HG02610 (cell line): ENCODE measurements around the gene GJC2.

ENCODE experiments used
- ATAC-seq: cut with Tn5 transposase; IDR thresholded peaks from one replicate; pipeline ENCODE4 v1.9.1; 2021; ENCODE audit warnings: mild to moderate bottlenecking, moderate library complexity; ENCODE audit not compliant: unreplicated experiment

Gene GJC2

DNA sequence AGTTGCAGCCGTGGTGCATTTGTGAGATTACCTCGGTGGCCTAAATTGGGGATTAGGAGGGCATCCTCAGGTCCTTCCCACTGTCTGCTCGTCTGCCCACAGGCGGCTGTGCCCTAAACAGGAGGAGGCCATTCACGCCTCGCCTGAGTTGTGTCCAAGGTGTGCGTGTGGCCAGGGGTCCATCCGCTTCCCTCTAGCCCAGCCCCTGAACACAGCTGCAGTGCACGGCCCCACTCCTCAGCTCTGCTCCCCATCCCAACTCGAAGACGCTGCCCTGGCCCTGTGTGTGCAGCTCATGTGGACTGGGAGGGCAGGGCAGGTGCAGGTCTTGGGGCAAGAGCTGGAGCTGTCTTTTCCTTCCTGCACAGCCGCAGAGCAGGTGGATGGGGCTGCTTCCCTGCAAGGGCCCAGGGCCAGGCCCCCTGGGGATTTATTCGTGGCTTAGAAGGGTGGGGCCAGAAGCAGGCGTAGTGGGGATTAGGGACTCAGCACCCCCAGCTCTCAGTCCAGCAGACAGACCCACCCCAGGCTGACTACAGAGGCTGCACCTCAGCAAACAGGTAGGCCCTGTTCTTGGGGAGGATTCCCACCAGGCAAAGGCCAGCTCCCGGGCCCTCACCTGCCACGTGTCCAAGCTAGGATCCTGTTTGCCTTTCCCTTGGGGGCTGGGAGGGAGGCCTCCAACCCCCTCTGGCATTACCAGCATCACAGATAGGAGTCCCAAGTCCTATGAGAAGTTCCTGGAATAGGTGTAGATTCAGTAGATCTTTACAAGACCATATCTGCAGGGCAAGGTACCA, 5.3 kb upstream of the GJC2 start:
- no peak for ATAC-seq

DNA sequence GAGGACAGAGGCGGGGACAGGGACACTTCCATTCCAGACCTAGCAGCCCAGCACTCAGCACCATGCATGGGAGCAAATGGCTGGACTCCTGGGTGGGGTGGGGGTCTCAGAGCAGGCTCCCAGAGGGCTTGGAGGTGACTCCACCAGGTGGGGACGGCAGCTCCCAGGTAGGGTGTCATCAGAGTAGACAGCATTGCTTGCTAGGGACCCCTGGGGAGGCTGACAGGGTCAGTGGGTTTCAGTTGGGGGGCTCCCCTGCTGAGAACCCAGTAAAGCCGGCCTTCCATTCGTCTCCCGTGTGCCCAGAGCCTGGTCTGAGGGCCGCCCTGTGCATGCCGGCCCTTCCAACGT, 4.8 kb upstream of the GJC2 start:
- no peak for ATAC-seq

DNA sequence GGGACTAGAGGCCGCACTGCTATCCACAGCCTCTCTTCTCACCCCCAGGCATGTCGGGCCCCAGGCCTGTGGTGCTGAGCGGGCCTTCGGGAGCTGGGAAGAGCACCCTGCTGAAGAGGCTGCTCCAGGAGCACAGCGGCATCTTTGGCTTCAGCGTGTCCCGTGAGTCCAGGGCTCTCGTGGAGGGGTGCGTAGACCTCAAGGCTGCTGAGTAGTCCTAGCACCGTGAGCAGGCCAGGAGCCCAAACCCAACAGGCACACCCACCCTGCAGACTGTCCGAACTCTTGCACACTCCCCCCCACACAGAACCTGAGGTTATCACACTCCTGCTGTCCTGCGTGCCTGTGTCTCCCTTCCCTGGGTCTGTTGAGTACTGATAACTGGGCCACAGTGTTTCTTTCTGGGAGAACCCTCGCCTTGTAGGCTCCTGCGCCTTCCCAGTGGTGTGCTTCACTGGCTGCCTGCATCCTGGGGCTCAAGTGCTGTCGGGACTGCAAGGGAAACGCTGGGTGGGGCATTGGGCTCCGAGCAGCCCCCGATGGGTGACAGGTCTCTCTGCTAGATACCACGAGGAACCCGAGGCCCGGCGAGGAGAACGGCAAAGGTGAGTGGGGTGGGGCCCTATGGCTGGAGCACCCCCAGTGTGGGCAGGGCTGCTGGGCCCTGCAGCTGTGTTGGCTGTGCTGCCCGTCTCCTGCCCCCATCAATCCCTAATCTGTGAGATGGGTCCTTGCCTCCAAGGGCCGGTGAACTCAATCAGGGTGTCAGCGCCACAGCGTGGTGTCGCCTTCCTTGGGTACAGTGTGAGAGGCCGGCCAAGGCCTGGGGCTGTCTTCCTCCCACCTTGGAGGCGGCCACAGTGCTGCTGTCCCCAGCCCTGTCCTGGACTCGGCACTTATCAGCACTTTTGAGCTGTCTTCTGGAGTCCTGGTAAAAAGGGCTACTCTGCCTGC, 4.0 kb upstream of the GJC2 start:
- no peak for ATAC-seq

DNA sequence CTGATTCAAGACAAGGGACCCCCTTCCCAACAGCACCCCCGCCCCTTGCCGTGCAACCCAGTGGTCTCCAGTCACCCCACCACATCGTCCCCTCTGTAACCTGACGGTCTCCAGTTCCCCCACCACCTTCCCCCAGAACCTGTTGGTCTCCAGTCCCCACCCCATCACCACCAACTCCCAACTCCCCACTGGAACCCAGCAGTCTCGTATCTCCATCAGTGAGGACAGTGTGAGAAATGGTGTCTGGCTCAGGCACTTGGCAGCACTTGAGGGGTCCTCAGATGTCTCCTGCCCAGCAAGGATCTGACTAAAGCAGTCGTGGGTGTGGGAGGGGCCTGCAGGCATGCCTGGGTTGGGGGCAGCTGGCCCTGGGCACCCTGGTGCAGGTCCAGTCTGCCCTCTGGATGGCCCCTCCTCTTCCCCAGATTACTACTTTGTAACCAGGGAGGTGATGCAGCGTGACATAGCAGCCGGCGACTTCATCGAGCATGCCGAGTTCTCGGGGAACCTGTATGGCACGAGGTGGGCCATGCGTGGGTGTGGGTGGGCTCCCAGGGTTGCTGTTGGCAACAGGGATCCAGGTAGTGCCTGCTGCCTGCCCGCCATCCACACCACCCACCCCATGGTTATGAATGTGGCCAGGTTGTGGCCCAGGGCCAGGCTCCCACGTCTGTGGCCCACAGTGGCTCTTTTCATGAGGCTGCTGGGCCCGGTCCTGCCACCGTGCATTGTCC, 3.1 kb upstream of the GJC2 start:
- ATAC-seq = no peak

DNA sequence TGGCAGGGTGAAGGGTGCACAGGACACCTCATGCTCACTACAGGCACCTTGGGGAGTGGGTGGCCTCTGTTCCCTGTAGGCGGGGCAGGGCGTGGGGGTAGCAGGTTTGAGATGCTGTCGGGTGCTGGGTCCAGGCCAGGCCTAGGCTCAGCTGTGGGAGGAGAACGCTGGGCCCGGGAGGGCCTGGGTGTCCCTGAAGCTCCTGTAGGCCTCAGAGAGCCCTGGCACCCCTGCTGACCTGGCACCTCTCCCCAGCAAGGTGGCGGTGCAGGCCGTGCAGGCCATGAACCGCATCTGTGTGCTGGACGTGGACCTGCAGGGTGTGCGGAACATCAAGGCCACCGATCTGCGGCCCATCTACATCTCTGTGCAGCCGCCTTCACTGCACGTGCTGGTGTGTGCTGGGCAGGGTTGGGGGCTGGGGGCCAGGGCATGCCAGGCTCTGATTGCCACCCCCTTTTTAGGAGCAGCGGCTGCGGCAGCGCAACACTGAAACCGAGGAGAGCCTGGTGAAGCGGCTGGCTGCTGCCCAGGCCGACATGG, 2.5 kb upstream of the GJC2 start:
- no peak for ATAC-seq

- no peak for ATAC-seq
Measured at GRCh38 chr1:228147768-228148167, 2.0 kb upstream of the GJC2 start.

DNA sequence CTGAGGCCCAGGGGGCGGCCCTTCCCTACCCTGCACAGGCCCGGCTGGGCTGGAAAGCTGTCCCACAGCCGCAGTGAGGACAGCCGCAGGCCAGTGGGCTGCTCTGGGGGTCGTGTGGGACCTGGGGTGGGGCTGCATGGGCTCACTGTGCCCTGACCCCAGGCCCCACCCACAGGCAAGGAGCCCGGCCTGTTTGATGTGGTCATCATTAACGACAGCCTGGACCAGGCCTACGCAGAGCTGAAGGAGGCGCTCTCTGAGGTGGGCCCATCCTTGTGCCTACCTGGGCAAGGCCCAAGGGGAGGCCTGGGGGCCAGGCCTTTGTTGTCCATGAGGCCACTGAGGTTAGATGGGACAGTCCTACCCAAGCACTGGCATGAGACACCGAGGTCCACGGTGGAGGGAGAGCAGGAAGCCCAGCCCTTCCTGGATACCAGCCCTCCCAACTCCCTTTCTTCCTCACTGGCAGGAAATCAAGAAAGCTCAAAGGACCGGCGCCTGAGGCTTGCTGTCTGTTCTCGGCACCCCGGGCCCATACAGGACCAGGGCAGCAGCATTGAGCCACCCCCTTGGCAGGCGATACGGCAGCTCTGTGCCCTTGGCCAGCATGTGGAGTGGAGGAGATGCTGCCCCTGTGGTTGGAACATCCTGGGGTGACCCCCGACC, 1.4 kb upstream of the GJC2 start:
- no peak for ATAC-seq

- no peak for ATAC-seq
Measured at GRCh38 chr1:228148935-228149405, 760 bp upstream of the GJC2 start.

- no peak for ATAC-seq
Measured at GRCh38 chr1:228150120-228150460, 360 bp downstream of the GJC2 start.

DNA sequence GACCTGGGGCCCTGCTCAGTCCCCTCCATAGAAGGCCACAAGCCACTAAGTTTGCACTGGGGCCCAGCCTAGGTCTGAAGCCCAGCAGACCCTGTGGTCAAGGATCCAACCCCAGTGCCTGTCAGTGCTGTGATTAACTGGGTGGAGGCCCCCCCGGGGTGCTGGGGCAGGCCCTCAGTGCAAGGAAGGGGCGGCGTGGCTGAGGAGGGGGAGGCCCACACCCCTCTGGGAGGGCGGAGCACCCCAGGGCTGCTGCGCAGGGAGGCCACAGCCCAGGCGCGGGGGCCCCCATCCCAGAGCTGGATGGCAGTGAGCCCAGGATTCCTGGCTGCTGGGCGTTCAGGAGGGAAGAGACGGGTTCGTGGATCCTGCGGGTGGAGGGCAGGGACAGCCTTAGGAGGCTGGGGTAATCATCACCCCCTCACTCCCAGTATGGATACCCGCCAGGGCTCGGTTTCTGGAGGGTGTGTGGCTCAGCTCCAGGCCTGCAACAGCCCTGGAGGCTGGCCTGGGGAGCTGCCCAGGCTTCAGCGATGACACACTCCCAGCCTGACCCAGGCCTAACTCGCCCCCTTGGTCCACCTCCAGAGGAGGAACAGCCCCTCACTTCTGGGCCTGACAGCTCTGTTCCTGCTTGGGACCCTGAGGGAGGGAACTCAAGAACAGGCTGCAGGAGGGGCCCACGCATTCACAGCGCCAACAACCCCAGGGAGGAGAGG, 890 bp downstream of the GJC2 start:
- no peak for ATAC-seq

GRCh38 chr1:228151180-228151925, 1.6 kb downstream of the GJC2 start:
- ATAC-seq = no peak

- ATAC-seq = no peak
Measured at GRCh38 chr1:228152097-228152917, 2.6 kb downstream of the GJC2 start.

DNA sequence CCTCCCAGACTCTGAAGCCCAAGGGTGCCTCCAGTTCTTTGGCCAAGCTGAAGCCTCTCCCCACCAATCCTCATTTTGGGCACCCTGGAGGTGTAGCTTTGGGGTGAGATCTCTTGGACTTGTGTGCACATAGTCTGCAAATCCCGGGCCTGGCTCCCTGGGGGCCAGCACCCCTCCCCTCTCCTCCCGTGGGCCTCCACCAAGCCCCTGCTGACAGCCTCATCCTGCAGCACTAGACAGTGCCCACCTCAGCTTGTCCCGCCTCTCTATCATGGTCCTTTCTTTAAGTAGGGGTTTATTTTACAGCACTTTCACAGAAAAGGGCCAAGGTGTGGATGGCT, 3.2 kb downstream of the GJC2 start:
- ATAC-seq = no peak

GRCh38 chr1:228154021-228154669, 4.4 kb downstream of the GJC2 start:
- no peak for ATAC-seq

DNA sequence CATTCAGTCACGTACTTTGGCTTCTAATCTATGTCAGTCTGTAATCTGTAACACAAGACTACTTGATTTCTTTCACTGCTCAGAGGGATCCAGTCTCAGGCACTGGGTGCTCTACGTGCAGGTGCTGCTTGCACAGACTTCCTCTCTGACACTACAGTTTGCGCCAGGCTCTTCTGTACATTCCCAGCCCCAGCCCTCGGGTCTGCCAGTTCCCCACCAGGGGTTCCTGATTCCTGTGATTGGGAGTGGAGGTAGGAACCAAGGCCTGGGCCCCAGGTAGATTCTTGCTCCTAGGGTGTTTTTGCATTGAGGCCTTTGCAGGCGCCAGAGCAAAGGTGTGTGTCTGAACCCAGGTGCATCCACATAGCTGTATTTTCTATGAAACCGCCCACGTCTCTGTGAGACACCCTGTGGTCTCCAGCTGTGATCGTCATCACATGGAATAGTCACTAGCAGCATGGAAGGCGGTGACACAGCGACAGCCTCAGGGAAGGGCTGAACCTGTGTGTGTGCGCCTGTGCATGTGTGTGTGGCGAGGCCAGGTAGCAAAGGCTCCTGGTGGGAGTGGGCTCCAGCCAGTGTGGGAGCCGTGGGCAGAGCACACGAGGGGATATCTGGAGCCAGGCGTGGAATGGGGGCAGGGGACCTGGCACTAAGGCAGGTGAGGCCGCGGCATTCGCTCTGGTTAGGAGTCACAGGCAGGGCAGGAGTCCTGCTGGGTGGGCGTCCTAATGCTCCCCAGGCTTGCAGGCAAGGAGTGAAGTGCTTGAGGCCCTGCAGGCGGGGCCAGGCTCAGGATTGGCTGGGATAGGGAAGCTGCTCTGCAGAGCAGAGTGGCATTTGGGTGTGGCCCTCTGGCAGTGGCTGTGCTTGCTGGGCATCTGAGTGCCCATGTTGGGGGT, 5.2 kb downstream of the GJC2 start:
- no peak for ATAC-seq

DNA sequence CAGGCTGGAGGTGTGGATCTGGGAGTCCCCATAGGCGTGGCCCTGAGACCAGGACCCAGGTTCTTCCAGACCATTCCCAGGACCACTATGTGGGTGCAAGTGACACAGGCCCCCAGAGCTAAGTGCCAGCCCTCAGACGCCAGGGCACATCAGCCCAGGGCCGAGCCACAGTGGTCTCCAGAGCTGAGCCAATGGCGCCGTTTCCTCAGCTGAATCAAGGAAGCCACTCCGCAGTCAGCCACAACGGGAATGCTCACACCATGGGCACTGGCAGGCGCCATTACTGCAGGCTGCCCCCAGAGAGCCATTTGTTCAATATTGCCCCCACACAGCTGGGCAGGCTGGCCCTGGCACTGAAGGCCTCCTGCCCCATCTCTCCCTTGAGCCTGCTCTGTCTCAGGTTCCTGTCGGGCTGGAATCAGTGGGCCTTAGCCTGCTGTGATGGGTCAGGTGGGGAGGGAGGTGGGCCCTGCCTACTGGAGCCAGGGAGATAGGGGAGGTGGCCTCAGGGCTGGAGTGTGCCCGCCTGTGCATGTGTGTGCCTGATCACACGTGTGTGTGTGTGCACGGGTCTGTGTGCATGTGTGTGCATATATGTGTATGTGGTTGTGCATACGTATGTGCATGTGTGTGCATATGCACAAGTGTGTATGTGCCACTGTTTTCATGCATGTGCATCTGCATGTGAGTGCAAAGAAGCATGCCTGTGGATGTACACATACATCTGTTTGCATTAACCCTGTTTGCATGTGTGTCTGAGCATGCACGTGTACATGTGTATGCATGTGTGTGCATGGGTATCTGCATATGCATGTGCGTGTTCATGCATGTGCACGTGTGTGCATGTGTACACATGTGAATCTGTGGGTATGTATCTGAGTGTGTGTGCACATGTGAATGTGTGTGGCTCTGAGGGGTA, 6.1 kb downstream of the GJC2 start:
- no peak for ATAC-seq
